Fibroblast of peridontal ligament (primary cell): ENCODE measurements around the gene GJA10.
"Not testable (repeated sequence)": the region's sequence is repeated elsewhere in the genome, so short reads cannot be mapped to it uniquely, and the experiment has no call there.

Experiments used
- DNase-seq: peaks from one replicate; pipeline ENCODE4 v3.0.0-alpha.2; 2010; ENCODE audit errors: extremely low read depth

GJA10 gene

GRCh38 chr6:89894169-89894568, at the start of gene GJA10:
Gene GJA10 (plus strand): TSS chr6:89894469. CDS start chr6:89894469, 0 bp downstream.
- no peak for DNase-seq

GRCh38 chr6:89847513-89847912, 46.8 kb upstream of the GJA10 start:
- not testable (repeated sequence) for DNase-seq

DNA sequence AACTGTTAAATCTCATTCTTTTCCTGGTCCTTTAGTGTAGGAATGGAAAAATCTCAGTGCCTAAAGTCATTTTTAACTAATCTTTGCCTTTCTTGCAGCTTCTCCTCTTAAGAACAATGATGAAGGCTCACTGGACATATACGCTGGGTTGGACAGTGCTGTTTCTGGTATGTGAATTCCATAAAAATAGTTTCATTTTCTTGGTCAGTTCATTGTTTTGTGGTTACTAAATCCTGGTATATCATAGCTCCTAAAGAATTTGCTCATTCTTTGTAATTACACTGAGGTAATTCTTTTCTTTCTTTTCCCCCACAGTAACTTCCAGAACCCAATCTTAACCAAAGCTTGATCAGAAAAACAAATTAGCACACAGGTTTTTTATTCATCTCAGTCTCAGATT, 41.2 kb upstream of the GJA10 start:
- peak; percentile 62 for DNase-seq

DNA sequence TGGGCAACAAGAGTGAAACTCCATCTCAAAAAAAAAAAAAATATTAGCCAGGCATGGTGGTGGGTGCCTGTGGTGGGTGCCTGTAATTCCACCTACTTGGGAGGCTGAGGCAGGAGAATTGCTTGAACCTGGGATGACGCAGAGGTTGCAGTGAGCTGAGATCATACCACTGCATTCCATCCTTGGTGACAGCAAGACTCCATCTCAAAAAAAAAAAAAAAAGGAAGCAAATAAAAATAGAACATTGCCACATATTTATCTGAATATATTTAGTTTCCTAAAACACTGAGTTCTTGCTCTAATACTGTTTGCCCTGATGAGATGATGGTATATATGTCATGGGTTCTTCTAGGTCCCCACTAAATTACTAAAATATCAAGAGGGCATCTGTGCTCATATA, 36.2 kb upstream of the GJA10 start:
- DNase-seq: no peak

DNA sequence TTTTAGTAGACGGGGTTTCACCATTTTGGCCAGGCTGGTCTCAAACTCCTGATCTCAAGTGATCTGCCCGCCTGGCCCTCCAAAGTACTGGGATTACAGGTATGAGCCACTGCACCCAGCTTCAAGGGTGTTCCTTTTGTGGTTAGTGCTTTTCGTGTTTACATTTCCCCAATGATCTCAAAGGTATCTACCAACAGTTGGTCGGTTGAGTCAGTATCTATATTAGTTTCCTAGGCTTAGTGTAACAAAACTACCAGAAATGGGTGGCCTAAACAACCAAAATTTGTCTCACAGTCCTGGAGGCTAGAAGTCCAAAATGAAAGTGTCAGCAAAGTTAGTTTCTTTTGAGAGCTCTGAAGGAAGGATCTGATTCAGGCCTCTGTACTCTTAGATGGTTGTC, 34.5 kb upstream of the GJA10 start:
- DNase-seq: no peak

DNA sequence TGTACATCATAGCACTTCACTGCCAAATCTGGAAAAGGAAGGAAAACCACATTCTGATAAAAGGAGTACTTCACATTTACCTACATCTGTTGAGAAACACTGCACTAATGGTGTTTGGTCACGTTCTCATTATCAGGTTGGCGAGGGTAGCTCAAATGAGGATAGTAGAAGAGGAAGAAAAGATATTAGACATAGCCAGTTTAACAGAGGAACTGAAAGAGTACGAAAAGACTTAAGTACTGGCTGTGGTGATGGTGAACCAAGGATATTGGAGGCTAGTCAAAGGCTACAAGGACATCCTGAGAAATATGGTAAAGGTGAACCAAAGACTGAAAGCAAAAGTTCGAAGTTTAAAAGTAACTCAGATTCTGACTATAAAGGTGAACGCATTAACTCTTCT, 32.0 kb upstream of the GJA10 start:
- no peak for DNase-seq

GRCh38 chr6:89862698-89863097, 31.6 kb upstream of the GJA10 start:
- no peak for DNase-seq

- DNase-seq: no peak
Observed at GRCh38 chr6:89866024-89866678, 28.1 kb upstream of the GJA10 start.

DNA sequence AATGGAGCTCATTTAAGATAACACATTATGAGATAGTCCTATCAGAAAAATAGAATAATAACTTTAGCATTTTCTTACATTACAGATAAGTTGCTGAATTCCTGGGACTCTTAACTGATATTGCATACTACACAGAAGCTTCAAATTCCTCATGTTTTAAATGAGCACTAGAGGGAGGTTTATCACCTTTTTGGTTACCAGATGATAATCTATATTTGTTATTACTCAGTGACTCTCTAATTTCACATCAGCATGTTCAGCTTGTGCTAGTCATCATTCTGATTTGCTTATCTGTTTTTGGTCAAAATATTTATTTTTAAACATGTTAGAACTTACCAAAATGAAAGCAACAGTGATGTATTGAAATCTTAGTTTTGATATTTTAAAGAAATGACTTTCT, 20.5 kb upstream of the GJA10 start:
- DNase-seq: no peak

- no peak for DNase-seq
Observed at GRCh38 chr6:89874438-89874837, 19.8 kb upstream of the GJA10 start.

- no peak for DNase-seq
Observed at GRCh38 chr6:89886378-89887120, 7.7 kb upstream of the GJA10 start.

- no peak for DNase-seq
Observed at GRCh38 chr6:89887452-89888137, 6.7 kb upstream of the GJA10 start.

DNA sequence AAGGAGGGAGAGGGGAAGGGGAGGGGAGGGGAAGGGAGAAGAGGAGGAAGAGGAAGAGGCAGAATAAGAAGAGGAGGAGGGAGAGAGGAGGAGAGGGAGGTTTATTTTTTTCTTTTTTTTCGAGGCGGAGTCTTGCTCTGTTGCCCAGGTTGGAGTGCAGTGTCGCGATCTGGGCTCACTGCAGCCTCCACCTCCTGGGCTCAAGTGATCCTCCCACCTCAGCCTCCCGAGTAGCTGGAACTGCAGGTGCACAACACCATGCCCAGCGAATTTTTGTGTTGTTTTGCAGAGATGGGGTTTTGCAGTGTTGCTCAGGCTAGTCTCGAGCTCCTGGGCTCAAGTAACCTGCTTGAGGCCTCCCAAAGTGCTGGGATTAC, 6.1 kb upstream of the GJA10 start:
- DNase-seq: no peak

DNA sequence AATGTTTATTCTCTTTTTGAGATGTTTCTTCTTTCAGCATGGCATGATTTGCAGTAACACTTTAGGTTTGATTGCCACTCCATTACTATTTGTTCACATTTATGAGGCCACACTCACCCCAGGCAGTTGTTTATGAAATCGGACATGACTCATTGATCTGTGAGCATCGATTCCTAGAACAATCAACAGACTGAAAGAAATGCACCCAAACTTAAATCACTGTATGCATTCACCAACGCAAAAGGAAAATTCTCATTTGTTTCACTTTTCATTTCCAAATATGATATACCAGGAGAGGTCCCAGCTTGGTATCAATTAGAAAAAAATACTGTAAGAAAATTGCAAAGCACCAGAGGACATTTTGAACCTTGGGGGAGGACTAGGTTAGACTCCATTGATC, 5.4 kb upstream of the GJA10 start:
- DNase-seq: no peak

GRCh38 chr6:89890845-89891528, 3.3 kb upstream of the GJA10 start:
- DNase-seq: not testable (repeated sequence)

DNA sequence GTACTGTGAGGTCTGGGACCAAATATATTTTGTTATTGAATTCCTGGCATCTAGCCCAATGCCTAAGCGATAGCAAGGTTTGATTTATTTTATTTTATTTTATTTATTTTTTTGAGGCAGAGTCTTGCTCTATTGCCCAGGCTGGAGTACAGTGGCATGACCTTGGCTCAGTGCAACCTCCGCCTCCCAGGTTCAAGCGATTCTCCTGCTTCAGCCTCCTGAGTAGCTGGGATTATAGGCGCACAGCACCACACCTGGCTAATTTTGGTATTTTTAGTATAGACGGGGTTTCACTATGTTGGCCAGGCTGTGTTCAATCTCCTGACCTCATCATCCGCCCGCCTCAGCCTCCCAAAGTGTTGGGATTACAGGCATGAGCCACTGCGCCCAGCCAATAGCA, 1.7 kb upstream of the GJA10 start:
- DNase-seq: not testable (repeated sequence)

GRCh38 chr6:89895276-89895874, 1.1 kb downstream of the GJA10 start:
- DNase-seq: peak; percentile 54

DNA sequence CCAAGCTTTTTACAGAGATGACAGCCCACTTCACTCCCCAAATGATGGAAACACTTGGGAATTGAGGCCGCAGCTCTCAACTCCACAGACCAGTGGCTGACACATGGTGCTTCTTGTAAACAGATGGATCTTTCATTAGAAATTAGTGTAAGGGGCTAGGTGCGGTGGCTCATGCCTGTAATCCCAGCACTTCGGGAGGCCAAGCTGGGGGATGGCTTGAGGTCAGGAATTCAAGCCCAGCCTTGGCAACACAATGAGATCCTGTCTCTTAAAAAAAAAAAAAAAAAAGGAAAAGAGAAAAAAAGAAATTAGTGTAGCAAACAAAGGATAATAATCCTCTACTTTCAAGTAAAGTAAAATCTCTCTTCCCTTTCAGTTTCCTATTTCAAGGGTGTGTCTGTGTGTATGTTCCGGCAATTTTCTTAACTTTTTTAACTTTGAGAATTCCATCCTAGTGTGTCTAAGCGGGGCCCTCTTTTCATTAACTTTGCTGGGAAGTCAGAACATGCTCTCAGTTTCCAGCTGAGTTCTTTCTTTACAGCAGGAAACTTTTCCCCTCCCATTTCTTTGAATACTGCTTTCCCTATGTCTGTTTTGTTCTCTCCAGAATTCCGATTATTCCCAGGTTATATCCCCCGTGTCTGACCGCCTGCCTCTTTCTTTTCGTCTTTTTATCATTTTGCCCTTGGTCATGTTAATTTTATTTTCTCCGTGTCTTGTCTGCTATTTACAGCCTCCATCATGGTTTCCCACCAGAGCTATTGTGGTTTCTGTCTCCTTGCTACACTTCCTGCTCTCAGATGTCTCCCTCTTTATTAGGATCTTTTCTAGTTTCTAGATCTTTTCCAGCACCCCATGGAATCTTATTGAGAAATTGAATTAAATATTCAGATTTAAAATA, 16.0 kb downstream of the GJA10 start:
- not testable (repeated sequence) for DNase-seq

- no peak for DNase-seq
Observed at GRCh38 chr6:89910902-89911240, 16.6 kb downstream of the GJA10 start.

- no peak for DNase-seq
Observed at GRCh38 chr6:89916136-89916920, 22.1 kb downstream of the GJA10 start.
